ENCODE data around the gene CNNM4.
A peak's percentile ranks its signal among the peaks of the same experiment; 100 is the strongest.

The CNNM4 gene

DNA sequence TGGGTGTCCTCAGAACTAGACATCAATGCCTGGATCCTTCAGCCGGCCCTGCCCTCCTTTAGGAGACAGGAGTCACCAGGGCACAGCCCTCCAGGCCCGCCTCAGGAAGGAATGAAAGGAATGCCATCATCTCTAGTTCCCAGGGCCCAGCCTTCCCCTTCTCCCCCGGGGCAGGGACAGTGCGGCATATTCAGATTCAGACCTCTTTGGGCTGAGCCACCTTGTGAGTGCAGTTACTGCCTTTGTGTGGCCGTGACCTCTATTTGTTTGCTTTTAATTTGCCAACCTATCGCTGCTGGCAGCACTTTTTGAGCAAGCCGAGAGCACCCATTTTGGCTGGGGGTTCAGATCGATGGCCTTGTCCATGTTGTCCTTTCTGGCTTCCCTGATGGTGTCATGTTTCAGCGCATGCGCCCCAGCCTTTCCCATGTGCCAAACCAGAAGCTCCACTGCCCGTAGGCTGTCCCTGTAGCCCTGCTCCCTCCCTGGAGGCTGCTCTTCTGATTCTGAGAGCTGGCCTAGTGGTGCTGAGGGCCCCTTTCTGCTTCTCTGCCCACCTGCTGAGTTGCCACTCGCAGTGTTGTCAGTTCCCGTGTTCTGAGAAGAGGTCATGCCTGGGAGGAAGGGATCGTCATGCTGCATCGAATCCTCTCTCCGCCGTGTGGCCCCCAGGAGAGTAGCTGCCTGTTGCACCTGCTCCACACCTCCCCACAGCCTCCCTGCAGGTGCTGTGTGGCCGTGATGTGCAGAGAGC is 72.2 kb downstream of the CNNM4 start:
- peak; percentile 34 for DNase-seq (ENCODE audit: low read depth)

- no peak for DNase-seq (ENCODE audit: low read depth)
Observed at GRCh38 chr2:96835830-96836229, 75.1 kb downstream of the CNNM4 start.

GRCh38 chr2:96837575-96837974 is 76.9 kb downstream of the CNNM4 start:
- DNase-seq (ENCODE audit: low read depth), result no peak

DNA sequence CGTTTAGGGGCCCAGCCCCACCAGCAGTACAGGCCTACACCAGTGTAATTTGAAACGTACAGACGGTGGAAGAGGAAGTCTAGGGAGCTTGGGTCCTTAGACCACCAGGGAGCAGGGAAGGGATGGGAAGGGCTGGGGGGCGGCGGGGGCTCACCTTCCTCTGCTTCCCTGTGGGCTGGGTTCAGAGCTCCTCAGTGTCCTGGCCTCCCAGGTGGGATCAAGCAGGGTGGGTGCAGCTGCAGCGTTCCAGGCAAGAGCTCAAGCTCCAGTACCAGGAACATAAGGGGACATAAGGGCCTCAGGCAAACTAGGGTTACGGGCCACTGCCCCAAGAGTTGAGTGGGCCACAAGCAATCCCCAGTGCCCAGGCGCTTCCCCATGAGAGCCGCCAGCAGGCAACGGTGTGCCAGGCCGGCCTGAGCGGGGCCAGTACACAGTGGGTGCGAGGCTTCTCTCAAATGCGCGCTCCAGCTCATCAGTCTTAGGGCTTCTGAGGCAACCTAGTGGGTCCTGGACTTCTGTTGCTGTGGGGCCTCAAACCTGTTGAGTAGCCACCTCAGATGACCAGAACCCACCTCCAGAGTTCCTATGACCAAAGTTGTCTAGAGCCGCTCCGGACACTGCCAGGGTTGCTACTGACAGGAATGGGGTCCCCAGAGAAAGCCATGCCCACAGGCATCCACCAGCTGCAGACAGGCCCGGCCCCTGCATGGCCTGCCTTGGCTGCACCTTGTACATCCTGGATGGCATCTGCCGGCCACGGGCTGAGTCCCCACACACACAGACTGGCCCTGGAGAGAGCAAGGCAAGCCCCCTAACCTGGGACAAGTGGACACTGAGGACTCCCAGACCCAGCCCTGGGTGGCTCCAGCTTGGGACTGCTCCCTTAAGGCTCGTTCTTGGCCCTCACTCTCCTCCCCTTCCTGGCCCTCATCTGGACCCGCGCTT is 77.9 kb downstream of the CNNM4 start:
- DNase-seq (ENCODE audit: low read depth), result no peak

DNA sequence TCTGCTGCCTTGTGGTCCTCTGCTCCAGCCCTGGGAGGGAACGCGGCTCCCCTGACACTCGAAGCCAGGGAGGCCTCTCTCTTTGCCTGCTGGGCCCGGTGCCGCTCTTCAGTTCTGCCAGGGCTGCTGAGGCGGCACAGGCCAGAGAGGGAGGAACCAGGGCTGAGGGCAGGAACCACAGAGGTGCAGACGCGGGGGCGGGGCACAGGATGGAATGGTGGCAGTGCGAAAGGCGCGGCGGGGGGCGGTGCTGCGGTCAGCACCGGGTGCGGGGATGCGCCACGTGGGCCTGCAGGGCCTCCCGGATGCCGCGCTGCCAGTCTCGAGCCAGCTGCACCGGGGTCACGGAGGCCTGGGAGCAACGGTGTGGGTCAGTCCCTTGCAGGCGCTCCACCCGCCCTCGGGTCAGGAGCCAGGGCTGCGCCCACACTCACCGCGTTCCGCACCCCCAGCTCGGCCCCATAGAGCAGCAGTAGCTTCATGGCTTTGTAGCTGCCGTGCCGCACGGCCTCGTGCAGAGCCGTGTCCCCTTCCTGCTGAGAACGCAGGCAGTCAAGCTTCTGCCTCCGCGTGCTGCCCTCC is 78.7 kb downstream of the CNNM4 start:
- no peak for DNase-seq (ENCODE audit: low read depth)

DNA sequence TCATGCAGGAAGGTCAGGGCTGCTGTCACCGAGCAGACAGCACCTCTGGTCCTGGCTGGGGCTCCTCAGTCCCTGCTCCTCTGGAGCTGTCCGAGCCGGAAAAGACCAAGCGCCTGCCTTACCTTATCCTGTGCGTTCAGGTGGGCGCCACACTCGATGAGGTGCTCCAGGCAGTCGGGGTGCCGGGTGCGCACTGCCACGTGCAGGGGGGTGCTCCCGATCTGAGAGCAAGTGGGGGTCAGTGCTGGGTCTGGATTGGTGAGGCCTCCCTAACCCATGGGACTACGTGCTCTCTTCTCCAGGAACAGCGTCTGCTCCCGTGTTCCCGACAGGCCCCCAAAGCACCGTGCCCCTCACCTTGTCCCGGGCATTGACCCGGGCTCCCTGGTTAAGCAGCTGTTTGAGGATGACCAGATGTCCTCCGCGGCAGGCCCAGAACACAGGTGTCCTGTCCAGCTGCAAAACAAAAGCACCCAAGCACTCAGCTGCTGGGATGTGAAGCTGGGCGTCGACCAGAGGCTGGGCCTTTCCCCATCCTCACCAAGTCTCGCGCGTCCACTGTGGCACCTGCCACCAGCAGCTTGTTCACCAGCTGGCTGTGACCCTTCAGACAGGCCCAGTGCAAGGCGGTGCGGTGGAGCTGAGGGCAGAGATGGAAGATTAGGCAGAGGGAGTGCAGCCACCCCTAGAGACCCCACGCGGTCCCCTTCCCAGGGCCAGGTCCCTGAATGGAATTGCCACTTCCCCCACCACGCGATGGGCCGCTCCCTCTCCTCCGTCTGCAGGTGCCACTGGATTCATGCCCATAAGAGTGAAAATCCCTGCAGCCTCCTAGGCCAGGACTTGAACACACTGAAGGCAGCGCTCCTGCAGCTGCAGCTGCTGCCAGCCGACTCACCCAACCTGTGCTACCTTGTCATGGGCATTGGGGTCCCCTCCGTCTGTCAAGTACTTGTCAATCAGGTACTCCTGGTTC is 79.5 kb downstream of the CNNM4 start:
- DNase-seq (ENCODE audit: low read depth), result no peak

DNA sequence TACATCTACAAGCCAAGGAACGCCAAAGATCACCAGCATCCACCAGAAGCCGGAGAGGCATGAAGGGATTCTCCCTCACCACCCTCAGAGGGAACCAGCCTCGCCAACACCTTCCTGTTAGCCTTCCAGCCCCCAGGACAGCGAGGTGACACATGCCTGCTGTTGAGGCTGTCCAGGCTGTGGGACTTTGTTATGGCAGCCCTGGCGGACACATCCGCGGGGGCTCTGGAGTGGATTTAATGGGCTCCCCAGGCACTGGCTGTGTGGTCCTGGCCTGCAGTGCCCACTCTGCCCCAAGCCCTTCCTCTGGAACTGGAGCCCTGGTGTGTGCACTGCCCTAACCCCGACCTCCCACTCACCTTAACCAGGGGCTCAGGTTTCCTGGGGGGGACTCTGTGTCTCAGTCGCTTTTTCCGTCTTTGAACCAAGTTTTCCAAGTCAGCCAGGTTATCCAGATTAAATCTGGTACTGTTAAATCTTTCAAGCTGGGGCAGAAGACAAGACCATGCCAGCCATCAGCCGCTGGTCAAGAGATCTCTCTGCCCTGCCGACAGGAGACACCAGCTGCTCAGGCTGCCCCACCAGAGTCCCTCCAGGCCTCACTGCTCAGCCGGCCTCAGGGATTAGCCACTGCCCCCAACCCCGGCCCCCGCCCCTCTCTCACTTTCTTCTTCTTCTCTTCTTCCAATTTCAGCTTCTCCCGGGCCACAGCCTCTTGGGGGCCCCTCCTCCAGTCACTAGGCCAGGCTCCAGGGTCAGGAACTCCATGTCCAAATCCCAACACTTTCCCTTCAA is 81.2 kb downstream of the CNNM4 start:
- DNase-seq (ENCODE audit: low read depth), result no peak

GRCh38 chr2:96842600-96842999 is 81.9 kb downstream of the CNNM4 start:
- no peak for DNase-seq (ENCODE audit: low read depth)

GRCh38 chr2:96843538-96844268 is 83.0 kb downstream of the CNNM4 start, which contains the start of gene ANKRD23:
Gene ANKRD23 (minus strand): TSS chr2:96844021. CDS start chr2:96843992, 29 bp downstream.
- DNase-seq (ENCODE audit: low read depth), result no peak

GRCh38 chr2:96844405-96844808 is 83.7 kb downstream of the CNNM4 start:
- DNase-seq (ENCODE audit: low read depth), result no peak

- no peak for DNase-seq (ENCODE audit: low read depth)
Observed at GRCh38 chr2:96846825-96847224, 86.1 kb downstream of the CNNM4 start.

DNA sequence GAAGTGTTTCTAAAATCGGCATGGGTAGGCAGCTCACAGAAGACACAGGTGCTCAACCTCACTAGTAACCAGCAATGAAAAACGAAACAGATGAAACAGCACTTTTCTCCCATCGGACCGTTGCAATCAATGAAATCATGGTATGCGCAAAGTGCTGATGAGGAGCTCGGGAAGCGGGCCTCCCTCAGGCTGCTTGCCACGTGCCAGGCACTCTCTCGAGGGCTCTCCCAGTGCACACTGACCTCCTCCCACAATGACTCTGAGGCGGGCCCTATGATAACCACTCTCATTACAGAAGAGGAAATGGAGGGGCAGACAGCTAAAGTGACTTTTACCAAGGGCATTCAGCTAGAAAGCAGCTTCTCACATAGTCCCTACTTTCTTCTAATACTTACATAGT is 86.9 kb downstream of the CNNM4 start:
- DNase-seq (ENCODE audit: low read depth), result no peak

GRCh38 chr2:96848264-96848663 is 87.6 kb downstream of the CNNM4 start:
- DNase-seq (ENCODE audit: low read depth), result no peak

GRCh38 chr2:96852667-96853066 is 92.0 kb downstream of the CNNM4 start:
- DNase-seq (ENCODE audit: low read depth), result no peak

DNA sequence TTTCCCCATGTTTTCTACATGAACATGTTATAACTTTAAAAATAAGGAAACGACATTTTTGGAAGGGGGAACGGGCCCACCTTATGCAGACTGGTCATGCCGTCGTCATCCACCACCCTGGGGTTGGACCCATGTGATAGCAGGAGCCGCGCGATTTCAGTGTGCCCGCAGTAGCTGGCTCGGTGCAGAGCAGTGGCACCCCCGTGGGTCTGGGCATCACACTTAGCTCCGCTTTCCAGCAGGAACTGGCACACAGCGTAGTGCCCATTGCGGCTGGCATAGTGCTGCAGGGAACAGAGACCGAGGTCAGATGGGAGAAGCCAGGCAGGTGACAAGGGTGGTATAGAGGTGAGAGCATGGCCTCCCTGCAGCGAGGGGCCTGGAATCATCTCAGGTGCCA is 92.6 kb downstream of the CNNM4 start:
- DNase-seq (ENCODE audit: low read depth), result no peak

DNA sequence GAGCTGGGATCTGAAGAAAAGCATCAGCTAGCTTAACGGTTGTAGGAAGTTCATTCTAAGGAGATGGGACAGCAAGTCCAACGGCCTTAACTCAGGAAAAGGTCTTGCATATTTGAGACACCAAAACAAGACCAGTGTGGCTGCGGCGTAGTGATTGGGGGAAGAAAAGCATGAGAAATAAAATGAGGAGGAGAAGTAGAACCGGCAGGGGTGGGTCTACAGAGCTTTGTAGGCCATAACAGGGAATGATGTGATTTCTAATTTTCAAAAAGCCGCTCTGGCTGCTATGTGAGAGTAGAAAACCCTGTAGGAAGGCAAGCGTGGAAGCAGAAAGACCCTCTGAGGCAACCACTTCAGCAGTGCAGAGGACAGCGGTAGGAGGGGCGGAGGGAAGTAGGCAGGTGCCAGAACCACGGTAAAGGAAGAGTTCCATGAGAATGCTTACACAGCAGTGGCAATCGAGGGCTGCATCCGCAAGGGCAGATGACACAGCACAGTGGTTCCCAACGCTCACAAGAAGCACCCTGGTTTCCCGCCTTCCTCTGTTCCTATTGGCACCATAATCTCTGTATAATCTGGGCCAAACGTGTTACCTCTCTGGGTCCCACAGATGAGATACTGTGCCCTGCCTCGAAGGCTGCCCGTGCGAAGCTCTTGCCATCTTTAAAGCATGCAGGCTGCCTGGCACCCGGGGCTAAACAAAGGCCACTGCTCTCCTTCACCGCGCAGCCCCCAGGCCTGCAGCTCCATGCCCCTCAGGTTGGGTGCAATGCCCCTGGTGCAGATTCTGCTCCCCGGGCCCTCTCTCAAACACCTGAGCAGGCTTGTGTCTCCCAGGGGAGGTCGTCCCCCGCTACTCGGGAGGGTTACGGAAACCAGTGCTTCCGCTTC is 96.3 kb downstream of the CNNM4 start:
- no peak for DNase-seq (ENCODE audit: low read depth)

DNA sequence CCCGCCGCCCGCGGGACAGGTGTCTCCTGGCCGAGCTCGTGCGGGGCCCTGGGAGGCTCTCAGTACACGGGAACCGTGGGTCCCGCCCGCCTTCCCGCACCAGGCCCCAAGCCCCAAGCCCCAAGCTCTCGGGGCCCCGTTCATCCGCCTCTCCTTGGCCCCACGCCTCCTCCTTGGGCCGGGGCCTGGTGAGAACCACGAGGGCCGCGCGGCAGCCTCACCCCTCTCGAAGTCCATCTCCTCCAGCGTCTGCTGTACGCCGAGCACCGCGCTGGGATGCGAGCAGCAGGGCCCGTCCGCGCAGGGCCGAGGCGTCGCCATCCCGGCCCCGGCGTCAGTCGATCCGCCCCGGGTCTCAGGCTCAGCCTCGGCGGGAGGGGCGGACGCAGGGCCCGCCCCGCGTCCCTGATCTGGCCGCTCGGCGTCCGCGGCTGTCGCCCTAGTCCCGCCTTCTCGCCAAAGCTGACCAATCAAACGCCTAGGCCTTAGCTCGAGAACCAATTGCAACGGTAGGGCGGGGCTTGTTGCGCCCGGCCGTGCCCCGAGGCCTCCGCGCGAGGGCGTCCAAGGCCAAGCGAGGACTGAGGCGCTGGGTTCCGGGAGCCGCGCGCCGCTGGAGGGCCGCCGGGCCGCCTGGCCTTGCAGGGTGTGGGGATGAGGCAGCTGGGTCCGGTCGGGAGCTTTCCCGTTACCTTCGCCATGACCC is 97.1 kb downstream of the CNNM4 start, which contains the start of gene ANKRD39:
ANKRD39 (minus strand) TSS at position 350 of the 706 bp plus-strand sequence; CDS start at position 321, 29 bp downstream.
- peak; percentile 85 for DNase-seq (ENCODE audit: low read depth)

- DNase-seq (ENCODE audit: low read depth), result no peak
Observed at GRCh38 chr2:96859099-96859649, 98.5 kb downstream of the CNNM4 start.

Measured in non-pigmented ciliary epithelial cell (primary cell).